Activated T-helper 1 cell treated with anti-CD3 and anti-CD28 coated beads, Interleukin-12 subunit alpha, Interleukin-12 subunit beta, Interleukin-2, Interleukin-4 antibody, amounts not matched to agents 30 ng/mL and 10 ng/mL and 1 ng/mL, durations not matched to agents 14 hours and 24 hours and 36 hours (primary cell): ENCODE measurements around the gene ZBTB16. TPM values are rescaled to one million over a fixed set of nuclear protein-coding genes. Genes with fewer than 3 reads are reported as not detected.

Source experiments
- DNase-seq: peaks from one replicate; pipeline ENCODE4 v3.0.0; 2021; ENCODE audit warnings: low spot score
- H3K27ac Mint-ChIP-seq: one replicate; pipeline ENCODE4 v1.8.0; 2021; ENCODE audit warnings: mild to moderate bottlenecking, mixed read lengths
- H3K27me3 Mint-ChIP-seq: one replicate; pipeline ENCODE4 v1.8.0; 2022; ENCODE audit warnings: mild to moderate bottlenecking, moderate library complexity, mixed read lengths; ENCODE audit not compliant: insufficient read depth
- H3K36me3 Mint-ChIP-seq: one replicate; pipeline ENCODE4 v1.8.0; 2021; ENCODE audit warnings: low read depth, mixed read lengths
- H3K4me1 Mint-ChIP-seq: one replicate; pipeline ENCODE4 v1.8.0; 2021; ENCODE audit warnings: low read depth, mixed read lengths
- H3K4me3 Mint-ChIP-seq: one replicate; pipeline ENCODE4 v1.8.0; 2021; ENCODE audit warnings: mild to moderate bottlenecking, moderate library complexity, mixed read lengths
- H3K9me3 Mint-ChIP-seq: one replicate; pipeline ENCODE4 v1.8.0; 2021; ENCODE audit warnings: mixed read lengths
- intact Hi-C: fragments of 100-400 bp; cut with micrococcal nuclease; formaldehyde crosslinking; loops from one replicate; pipeline ENCODE4 v1.15.1; 2024
- total RNA-seq: library from RNA; stranded (reverse); gene quantifications from 2 replicates; pipeline ENCODE4 v1.2.3, GENCODE V29; 2022

ZBTB16 gene
- total RNA-seq, 1 donor from 2014 or later = 3.4 TPM

DNA sequence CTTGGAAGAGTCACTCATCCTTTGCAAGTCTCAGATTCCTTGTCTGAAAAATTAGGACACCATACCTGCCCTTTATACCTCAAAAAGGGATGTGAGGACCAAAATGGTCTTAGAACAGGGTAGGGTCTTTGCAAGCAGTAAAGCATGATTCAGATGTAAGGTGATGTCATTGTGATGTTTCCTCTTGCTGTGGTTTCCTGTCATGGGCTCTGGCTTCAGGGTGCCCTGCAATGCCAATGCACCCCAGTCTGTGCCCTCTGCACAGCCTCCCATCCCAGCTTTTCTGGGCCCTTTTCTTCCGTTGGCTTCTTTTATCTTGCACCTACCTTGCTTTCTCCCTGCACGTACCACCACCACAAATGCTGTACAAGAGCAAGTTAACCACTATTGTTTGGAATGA, 148.9 kb downstream of the ZBTB16 start:
- no peaks in the 10 kb centered on the region for H3K9me3 Mint-ChIP-seq
- peaks cover 2% of the 10 kb centered on the region for H3K36me3 Mint-ChIP-seq
- H3K27me3 Mint-ChIP-seq = peaks cover 8% of the 10 kb centered on the region
- intact Hi-C loops = loop anchor here (1.0 to 10.0 kb wide), 2 partner anchors 25 to 56 kb away; no protein-coding TSS in a partner anchor
- H3K4me1 Mint-ChIP-seq = peaks cover 39% of the 10 kb centered on the region
- peak overlapping the region; percentile 25 for H3K27ac Mint-ChIP-seq
- peak; percentile 19 for DNase-seq
- no peak overlapping the region for H3K4me3 Mint-ChIP-seq

GRCh38 chr11:114209343-114209742, 149.8 kb downstream of the ZBTB16 start:
- peaks cover 2% of the 10 kb centered on the region for H3K36me3 Mint-ChIP-seq
- H3K9me3 Mint-ChIP-seq = no peaks in the 10 kb centered on the region
- H3K4me3 Mint-ChIP-seq = no peak overlapping the region
- intact Hi-C loops = loop anchor here (10.0 kb wide), 1 partner anchor 55 kb away; no protein-coding TSS in a partner anchor
- no peak for DNase-seq
- peaks cover 3% of the 10 kb centered on the region for H3K27me3 Mint-ChIP-seq
- peaks cover 39% of the 10 kb centered on the region for H3K4me1 Mint-ChIP-seq
- H3K27ac Mint-ChIP-seq = no peak overlapping the region

GRCh38 chr11:114209904-114210303, 150.4 kb downstream of the ZBTB16 start:
- Mint-ChIP-seq H3K36me3 (no peaks in the 10 kb centered on the region), H3K4me1 (peaks cover 39% of the 10 kb centered on the region), H3K4me3 (no peak overlapping the region), H3K27ac (no peak overlapping the region), H3K9me3 (no peaks in the 10 kb centered on the region), H3K27me3 (peaks cover 3% of the 10 kb centered on the region)
- no peak for DNase-seq
- intact Hi-C loops = loop anchor here (10.0 kb wide), 1 partner anchor 55 kb away; no protein-coding TSS in a partner anchor

GRCh38 chr11:114211444-114212121, 152.1 kb downstream of the ZBTB16 start:
- H3K4me1 Mint-ChIP-seq = peaks cover 53% of the 10 kb centered on the region
- H3K9me3 Mint-ChIP-seq = no peaks in the 10 kb centered on the region
- H3K4me3 Mint-ChIP-seq = no peak overlapping the region
- H3K36me3 Mint-ChIP-seq = no peaks in the 10 kb centered on the region
- DNase-seq = no peak
- intact Hi-C loops = no loop called here
- H3K27me3 Mint-ChIP-seq = peaks cover 3% of the 10 kb centered on the region
- no peak overlapping the region for H3K27ac Mint-ChIP-seq

- peaks cover 3% of the 10 kb centered on the region for H3K27me3 Mint-ChIP-seq
- H3K4me3 Mint-ChIP-seq = no peak overlapping the region
- H3K4me1 Mint-ChIP-seq = peaks cover 50% of the 10 kb centered on the region
- DNase-seq = no peak
- H3K9me3 Mint-ChIP-seq = no peaks in the 10 kb centered on the region
- no peaks in the 10 kb centered on the region for H3K36me3 Mint-ChIP-seq
- intact Hi-C loops = no loop called here
- no peak overlapping the region for H3K27ac Mint-ChIP-seq
These were observed 154.1 kb downstream of the ZBTB16 start for GRCh38 chr11:114213622-114214021.

- Mint-ChIP-seq H3K36me3 (no peaks in the 10 kb centered on the region), H3K27ac (no peak overlapping the region), H3K4me3 (no peak overlapping the region), H3K27me3 (peaks cover 3% of the 10 kb centered on the region), H3K4me1 (peaks cover 40% of the 10 kb centered on the region), H3K9me3 (no peaks in the 10 kb centered on the region)
- no peak for DNase-seq
- intact Hi-C loops = no loop called here
These were observed 155.9 kb downstream of the ZBTB16 start for GRCh38 chr11:114215428-114215827.

- intact Hi-C loops = no loop called here
These were observed 156.6 kb downstream of the ZBTB16 start for GRCh38 chr11:114215871-114216795.

DNA sequence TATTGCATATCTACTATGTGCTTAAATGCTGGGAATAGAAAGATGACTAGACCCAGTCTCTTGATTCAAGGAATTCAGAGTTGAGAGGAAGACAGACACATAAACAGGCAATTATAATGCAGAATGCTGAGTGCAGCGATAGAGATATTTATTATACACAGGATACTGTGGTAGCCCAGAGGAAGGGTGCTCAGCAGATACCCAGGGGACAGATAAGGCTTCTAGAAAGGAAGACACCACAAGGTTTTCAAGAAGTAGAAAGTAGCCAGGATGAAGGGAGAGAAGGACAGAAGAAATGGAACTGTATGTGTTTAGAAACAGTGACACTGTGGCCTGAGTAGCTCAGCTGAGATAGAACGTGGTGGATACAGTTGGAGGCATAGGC, 157.3 kb downstream of the ZBTB16 start:
- intact Hi-C loops = no loop called here
- Mint-ChIP-seq H3K27ac (peak overlapping the region; percentile 24), H3K9me3 (no peaks in the 10 kb centered on the region), H3K27me3 (peaks cover 3% of the 10 kb centered on the region), H3K36me3 (no peaks in the 10 kb centered on the region), H3K4me3 (peak overlapping the region; percentile 13), H3K4me1 (peaks cover 36% of the 10 kb centered on the region)
- no peak for DNase-seq

More at GRCh38 chr11:114215871-114216795, 156.6 kb downstream of the ZBTB16 start:
- H3K36me3 Mint-ChIP-seq = no peaks in the 10 kb centered on the region
- DNase-seq = no peak
- peak overlapping the region; percentile 13 for H3K4me3 Mint-ChIP-seq
- H3K27me3 Mint-ChIP-seq = peaks cover 3% of the 10 kb centered on the region
- no peaks in the 10 kb centered on the region for H3K9me3 Mint-ChIP-seq
- H3K27ac Mint-ChIP-seq = peak overlapping the region; percentile 24
- peaks cover 40% of the 10 kb centered on the region for H3K4me1 Mint-ChIP-seq

DNA sequence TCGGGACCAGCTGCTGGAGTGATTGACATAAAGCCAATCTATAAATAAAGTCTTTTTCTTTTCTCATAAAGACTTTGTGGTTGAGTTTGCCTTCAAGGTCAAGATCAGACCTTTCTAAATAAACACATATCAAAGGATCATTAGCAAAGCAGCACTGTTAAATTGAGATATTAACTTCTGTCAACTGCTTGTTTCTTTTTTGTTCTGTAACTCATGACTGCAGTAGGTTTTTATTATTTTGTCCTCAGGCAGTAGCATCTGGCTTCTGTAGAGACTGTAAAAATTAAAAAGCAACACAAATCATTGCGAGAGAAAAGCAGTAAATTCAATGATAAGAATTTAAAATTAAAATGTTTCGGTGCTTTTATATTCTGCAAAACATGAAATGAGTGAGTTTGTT, 159.0 kb downstream of the ZBTB16 start:
- no peak overlapping the region for H3K4me3 Mint-ChIP-seq
- H3K36me3 Mint-ChIP-seq = peaks cover under 1% of the 10 kb centered on the region
- peaks cover under 1% of the 10 kb centered on the region for H3K27me3 Mint-ChIP-seq
- H3K4me1 Mint-ChIP-seq = peaks cover 36% of the 10 kb centered on the region
- no peaks in the 10 kb centered on the region for H3K9me3 Mint-ChIP-seq
- intact Hi-C loops = no loop called here
- DNase-seq = no peak
- H3K27ac Mint-ChIP-seq = no peak overlapping the region

DNA sequence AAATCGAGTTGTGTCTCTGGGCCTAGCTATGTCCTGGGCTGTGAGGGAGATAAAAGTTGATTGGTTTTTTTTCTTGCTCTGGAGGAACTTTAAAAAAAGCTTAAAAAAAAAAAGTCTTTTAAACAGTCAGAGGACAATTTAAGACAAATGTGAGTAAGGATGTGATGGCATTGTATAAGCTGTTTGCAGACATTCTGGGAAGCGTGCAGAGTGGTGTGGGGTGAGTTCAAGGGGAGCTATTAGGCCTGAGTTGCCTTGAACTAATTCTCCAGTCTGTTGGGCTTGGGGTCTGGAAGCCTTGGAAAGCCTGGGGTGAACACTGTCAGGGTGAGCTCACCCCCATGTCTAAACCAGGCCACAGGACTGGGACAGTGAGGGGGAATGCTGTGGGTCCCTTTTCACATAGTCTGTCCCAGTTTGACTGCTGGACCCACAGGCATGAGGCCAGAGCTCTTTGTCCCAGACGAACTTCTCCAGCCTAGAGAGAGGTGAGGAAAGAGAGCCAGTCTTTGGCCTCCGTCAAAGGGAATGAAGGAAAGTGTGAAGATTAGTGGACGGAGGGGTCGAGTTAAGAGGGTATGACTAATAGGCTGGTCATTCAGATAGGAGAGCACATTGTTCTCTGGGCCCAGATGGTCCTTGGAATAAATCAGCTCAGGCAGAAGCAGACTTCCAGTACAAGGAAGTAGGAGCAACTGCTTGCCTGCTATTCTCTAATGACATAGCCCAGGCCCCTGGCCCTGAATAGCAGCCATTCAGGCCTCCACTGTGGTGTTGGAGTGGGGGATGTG, 160.2 kb downstream of the ZBTB16 start:
- Mint-ChIP-seq H3K27me3 (peaks cover 6% of the 10 kb centered on the region), H3K27ac (no peak overlapping the region), H3K4me3 (no peak overlapping the region), H3K9me3 (no peaks in the 10 kb centered on the region), H3K4me1 (peaks cover 36% of the 10 kb centered on the region), H3K36me3 (peaks cover 2% of the 10 kb centered on the region)
- DNase-seq = no peak
- intact Hi-C loops = no loop called here

GRCh38 chr11:114221037-114221436, 161.5 kb downstream of the ZBTB16 start:
- peaks cover 29% of the 10 kb centered on the region for H3K4me1 Mint-ChIP-seq
- no peak overlapping the region for H3K27ac Mint-ChIP-seq
- H3K4me3 Mint-ChIP-seq = no peak overlapping the region
- H3K9me3 Mint-ChIP-seq = no peaks in the 10 kb centered on the region
- peaks cover 9% of the 10 kb centered on the region for H3K27me3 Mint-ChIP-seq
- no peak for DNase-seq
- peaks cover 2% of the 10 kb centered on the region for H3K36me3 Mint-ChIP-seq
- intact Hi-C loops = no loop called here

DNA sequence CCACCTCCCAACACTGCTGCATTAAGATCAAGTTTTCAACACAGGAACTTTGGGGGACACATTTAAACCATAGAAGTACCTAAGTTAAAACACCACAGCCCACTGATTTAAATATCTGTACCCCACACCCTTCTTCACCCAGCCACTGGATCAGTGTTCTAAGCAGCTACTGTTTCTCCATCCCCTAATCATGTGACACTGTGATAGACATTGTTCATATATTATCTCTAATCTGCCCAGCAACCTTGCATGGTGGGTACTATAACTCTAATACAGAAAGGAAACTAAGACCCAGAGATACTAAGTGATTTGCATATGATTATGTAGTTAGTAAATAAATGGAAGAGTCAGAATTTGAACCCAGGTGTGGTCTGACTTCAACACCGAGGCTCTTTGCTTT, 166.2 kb downstream of the ZBTB16 start:
- Mint-ChIP-seq H3K4me1 (peaks cover 7% of the 10 kb centered on the region), H3K4me3 (no peak overlapping the region), H3K27me3 (peaks cover 11% of the 10 kb centered on the region), H3K9me3 (no peaks in the 10 kb centered on the region), H3K36me3 (peaks cover 2% of the 10 kb centered on the region), H3K27ac (no peak overlapping the region)
- no peak for DNase-seq
- intact Hi-C loops = no loop called here
